ENCODE measurements around the gene ACSF2.

The ACSF2 gene

GRCh38 chr17:50511058-50511457 is 85.0 kb downstream of the ACSF2 start:
- no peak overlapping the region for H3K27ac ChIP-seq
- no peak for TF ChIP-seq ZFX (IDR thresholded peaks at IDR 0.05)
- no peak for TF ChIP-seq CTCF (conservative IDR thresholded peaks at IDR 0.05)

- TF ChIP-seq CTCF (conservative IDR thresholded peaks at IDR 0.05) (no peak), ZFX (IDR thresholded peaks at IDR 0.05) (no peak)
- no peak overlapping the region for H3K27ac ChIP-seq
These were observed 87.5 kb downstream of the ACSF2 start for GRCh38 chr17:50513495-50513894.

- H3K27ac ChIP-seq, result no peak overlapping the region
- no peak for TF ChIP-seq ZFX (IDR thresholded peaks at IDR 0.05)
- no peak for TF ChIP-seq CTCF (conservative IDR thresholded peaks at IDR 0.05)
These were observed 88.4 kb downstream of the ACSF2 start for GRCh38 chr17:50514388-50514787.

- no peak overlapping the region for H3K27ac ChIP-seq
- TF ChIP-seq ZFX (IDR thresholded peaks at IDR 0.05) (no peak), CTCF (conservative IDR thresholded peaks at IDR 0.05) (no peak)
These were observed 89.1 kb downstream of the ACSF2 start for GRCh38 chr17:50514936-50515702.

- no peak overlapping the region for H3K27ac ChIP-seq
- TF ChIP-seq CTCF (conservative IDR thresholded peaks at IDR 0.05) (no peak), ZFX (IDR thresholded peaks at IDR 0.05) (no peak)
These were observed 91.0 kb downstream of the ACSF2 start for GRCh38 chr17:50517011-50517410.

- H3K27ac ChIP-seq, result no peak overlapping the region
- no peak for TF ChIP-seq ZFX (IDR thresholded peaks at IDR 0.05)
- TF ChIP-seq CTCF (conservative IDR thresholded peaks at IDR 0.05), result no peak
These were observed 91.7 kb downstream of the ACSF2 start for GRCh38 chr17:50517504-50518383.
